Urothelium cell line (cell line): ENCODE data around the gene PCGF5.
A peak's percentile ranks its signal among the peaks of the same experiment; 100 is the strongest.
"Not testable (repeated sequence)": the region's sequence is repeated elsewhere in the genome, so short reads cannot be mapped to it uniquely, and the experiment has no call there.

ENCODE experiments used
- DNase-seq: peaks from one replicate; pipeline ENCODE4 v3.0.0; 2011; ENCODE audit warnings: low spot score, mixed read lengths
- FAIRE-seq: peaks from 2 replicates; lab custom pipeline; 2011; peaks lifted over from hg19 to GRCh38; lab: Jason Lieb, UNC

The PCGF5 gene

GRCh38 chr10:91208642-91209041 is 11.8 kb upstream of the PCGF5 start:
- no peak for FAIRE-seq
- no peak for DNase-seq

GRCh38 chr10:91210014-91210413 is 10.4 kb upstream of the PCGF5 start:
- DNase-seq (no peak), FAIRE-seq (no peak)

GRCh38 chr10:91210435-91210834 is 10.0 kb upstream of the PCGF5 start:
- DNase-seq (no peak), FAIRE-seq (no peak)

GRCh38 chr10:91211675-91212074 is 8.8 kb upstream of the PCGF5 start:
- DNase-seq = no peak
- no peak for FAIRE-seq

- DNase-seq (no peak), FAIRE-seq (no peak)
Measured at GRCh38 chr10:91214911-91215310, 5.6 kb upstream of the PCGF5 start.

GRCh38 chr10:91215384-91215783 is 5.1 kb upstream of the PCGF5 start:
- DNase-seq = no peak

GRCh38 chr10:91219371-91220193 is 881 bp upstream of the PCGF5 start:
- FAIRE-seq (no peak), DNase-seq (no peak)

More at GRCh38 chr10:91215384-91215783, 5.1 kb upstream of the PCGF5 start:
- FAIRE-seq = no peak

- FAIRE-seq (no peak), DNase-seq (peak; percentile 37)
Measured at GRCh38 chr10:91220954-91221675, 652 bp downstream of the PCGF5 start.

GRCh38 chr10:91226093-91226492 is 5.6 kb downstream of the PCGF5 start:
- DNase-seq = no peak
- FAIRE-seq = no peak

GRCh38 chr10:91227576-91227975 is 7.1 kb downstream of the PCGF5 start:
- DNase-seq = no peak
- FAIRE-seq = no peak

- DNase-seq (no peak), FAIRE-seq (no peak)
Measured at GRCh38 chr10:91229683-91230082, 9.2 kb downstream of the PCGF5 start.

GRCh38 chr10:91238191-91238590 is 17.7 kb downstream of the PCGF5 start:
- FAIRE-seq = no peak

GRCh38 chr10:91239789-91240188 is 19.3 kb downstream of the PCGF5 start:
- DNase-seq (no peak), FAIRE-seq (no peak)

More at GRCh38 chr10:91238191-91238590, 17.7 kb downstream of the PCGF5 start:
- DNase-seq = no peak

GRCh38 chr10:91242940-91243339 is 22.5 kb downstream of the PCGF5 start:
- DNase-seq = no peak
- FAIRE-seq = no peak

- no peak for DNase-seq
Measured at GRCh38 chr10:91247360-91248111, 27.1 kb downstream of the PCGF5 start.

GRCh38 chr10:91249700-91250099 is 29.2 kb downstream of the PCGF5 start:
- FAIRE-seq (no peak), DNase-seq (no peak)

More at GRCh38 chr10:91247360-91248111, 27.1 kb downstream of the PCGF5 start:
- no peak for FAIRE-seq

- no peak for FAIRE-seq
Measured at GRCh38 chr10:91250341-91250740, 29.9 kb downstream of the PCGF5 start.

GRCh38 chr10:91251430-91252056 is 31.1 kb downstream of the PCGF5 start:
- no peak for FAIRE-seq
- DNase-seq = peak; percentile 38

More at GRCh38 chr10:91250341-91250740, 29.9 kb downstream of the PCGF5 start:
- DNase-seq = no peak

GRCh38 chr10:91253300-91253699 is 32.8 kb downstream of the PCGF5 start:
- no peak for DNase-seq
- FAIRE-seq = no peak

- DNase-seq = no peak
Measured at GRCh38 chr10:91257310-91257709, 36.8 kb downstream of the PCGF5 start.

GRCh38 chr10:91260417-91260816 is 40.0 kb downstream of the PCGF5 start:
- not testable (repeated sequence) for FAIRE-seq, DNase-seq

More at GRCh38 chr10:91257310-91257709, 36.8 kb downstream of the PCGF5 start:
- no peak for FAIRE-seq
